GM19351 (cell line): ENCODE measurements around the gene DNM1.
"Not testable (repeated sequence)": the region's sequence is repeated elsewhere in the genome, so short reads cannot be mapped to it uniquely, and the experiment has no call there.

Source experiments
- ATAC-seq: cut with Tn5 transposase; IDR thresholded peaks from one replicate; pipeline ENCODE4 v1.9.1; 2021; ENCODE audit warnings: mild to moderate bottlenecking, moderate library complexity; ENCODE audit not compliant: unreplicated experiment

The DNM1 gene

GRCh38 chr9:128274245-128274644, 71.1 kb downstream of the DNM1 start:
- ATAC-seq, result no peak

GRCh38 chr9:128275198-128276007, 72.2 kb downstream of the DNM1 start, which contains the start of gene GOLGA2:
Gene GOLGA2 (minus strand): TSS chr9:128276007. CDS start chr9:128275976, 31 bp downstream.
- peak; percentile 49 for ATAC-seq

DNA sequence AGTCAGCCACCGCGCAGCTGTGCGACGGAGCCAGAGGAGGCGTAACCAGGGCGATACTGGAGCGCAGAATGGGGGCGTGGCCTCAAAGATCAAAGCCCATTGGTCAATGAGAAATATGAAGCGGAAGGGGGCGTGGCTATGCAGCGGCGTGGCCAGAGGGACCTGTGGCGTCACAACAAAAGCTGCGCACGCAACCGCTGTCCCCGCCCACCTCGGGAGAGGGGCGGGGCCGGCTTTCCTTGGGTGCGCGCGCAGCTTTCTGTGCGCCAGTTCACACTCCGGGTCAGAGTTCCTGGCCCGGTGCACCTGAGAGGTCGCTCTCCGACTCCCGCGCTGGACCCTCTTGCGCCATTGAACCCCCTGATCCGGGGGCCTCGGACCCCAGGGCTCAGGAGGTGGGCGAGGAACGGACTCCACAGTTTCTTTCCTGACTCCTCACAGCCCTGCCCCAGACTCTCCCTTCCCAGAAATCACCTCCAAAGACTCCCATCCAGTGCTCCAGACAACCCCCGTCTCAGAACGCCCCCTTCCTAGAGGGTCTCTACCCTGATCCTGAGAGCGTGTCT, 72.9 kb downstream of the DNM1 start, which contains the start of gene SWI5:
SWI5 (plus strand) TSS at position 269 of the 566 bp plus-strand sequence.
- ATAC-seq, result peak; percentile 92

GRCh38 chr9:128276574-128277270, 73.5 kb downstream of the DNM1 start:
- ATAC-seq, result no peak

DNA sequence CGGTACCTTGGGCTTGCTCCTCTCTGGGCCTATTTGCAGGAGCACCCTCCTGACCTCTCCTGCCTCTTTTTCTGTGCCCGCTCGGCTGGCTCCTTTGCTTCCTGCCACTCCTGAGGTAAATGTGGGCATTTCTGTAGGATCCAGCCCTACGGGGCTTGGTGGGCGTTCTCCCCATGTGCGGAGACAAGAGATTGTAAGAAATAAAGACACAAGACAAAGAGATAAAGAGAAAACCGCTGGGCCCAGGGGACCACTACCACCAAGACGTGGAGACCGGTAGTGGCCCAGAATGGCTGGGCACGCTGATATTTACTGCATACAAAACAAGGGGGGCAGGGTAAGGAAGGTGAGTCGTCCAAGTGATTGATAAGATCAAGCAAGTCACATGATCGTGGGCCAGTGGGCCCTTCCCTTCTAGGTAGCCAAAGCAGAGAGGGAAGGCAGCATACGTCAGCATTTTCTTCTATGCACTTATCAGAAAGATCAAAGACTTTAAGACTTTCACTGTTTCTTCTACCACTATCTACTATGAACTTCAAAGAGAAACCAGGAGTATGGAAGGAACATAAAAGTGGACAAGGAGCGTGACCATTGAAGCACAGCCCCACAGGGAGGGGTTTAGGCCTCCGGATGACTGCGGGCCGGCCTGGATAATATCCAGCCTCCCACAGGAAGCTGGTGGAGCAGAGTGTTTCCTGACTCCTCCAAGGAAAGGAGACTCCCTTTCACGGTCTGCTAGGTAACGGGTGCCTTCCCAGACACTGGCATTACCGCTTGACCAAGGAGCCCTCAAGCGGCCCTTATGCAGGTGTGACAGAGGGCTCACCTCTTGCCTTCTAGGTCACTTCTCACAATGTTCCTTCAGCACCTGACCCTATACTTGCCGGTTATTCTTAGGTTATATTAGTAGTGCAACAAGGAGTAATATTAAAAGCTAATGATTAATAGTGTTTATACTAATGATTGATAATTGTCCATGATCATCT, 76.2 kb downstream of the DNM1 start:
- ATAC-seq, result not testable (repeated sequence)

GRCh38 chr9:128280084-128280622, 77.0 kb downstream of the DNM1 start:
- ATAC-seq, result no peak

GRCh38 chr9:128282500-128282899, 79.3 kb downstream of the DNM1 start:
- no peak for ATAC-seq

- ATAC-seq, result no peak
These were observed 82.0 kb downstream of the DNM1 start for GRCh38 chr9:128285033-128285784.

GRCh38 chr9:128286440-128286839, 83.3 kb downstream of the DNM1 start:
- ATAC-seq, result no peak

DNA sequence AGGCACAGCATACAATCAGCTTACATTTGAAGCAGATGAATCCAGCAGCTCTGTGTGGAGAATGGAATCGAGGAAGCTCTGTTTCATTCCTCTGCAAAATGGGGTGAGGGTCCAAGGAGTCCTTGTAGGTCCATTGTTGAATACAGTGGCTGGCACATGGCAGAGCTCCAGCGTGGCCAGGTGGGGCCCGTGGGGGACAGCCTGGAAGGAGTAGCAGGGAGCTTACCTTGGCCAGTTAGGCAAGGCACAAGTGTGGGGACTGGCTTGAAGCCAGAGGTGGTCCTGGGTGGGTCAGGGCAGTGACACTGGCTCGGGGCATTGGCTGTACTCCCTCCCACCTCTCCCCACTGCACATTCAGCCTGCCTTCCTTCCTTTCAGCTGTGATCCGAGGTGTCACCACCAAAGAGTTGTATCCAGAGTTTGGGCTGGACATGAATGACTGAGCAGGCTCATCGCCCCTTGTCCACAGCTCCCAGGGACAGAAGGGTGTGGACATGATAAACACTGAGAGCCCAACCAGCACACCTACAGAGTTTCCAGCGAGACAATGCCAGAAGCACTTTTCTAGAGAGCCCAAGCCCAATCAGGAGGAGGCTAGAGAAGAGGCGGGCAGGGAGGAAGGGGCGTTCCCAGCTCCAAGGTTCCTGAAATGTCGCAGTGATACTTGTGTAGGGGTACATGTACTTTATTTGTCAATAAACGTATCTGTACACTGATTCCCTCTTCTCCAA, 85.3 kb downstream of the DNM1 start:
- no peak for ATAC-seq

DNA sequence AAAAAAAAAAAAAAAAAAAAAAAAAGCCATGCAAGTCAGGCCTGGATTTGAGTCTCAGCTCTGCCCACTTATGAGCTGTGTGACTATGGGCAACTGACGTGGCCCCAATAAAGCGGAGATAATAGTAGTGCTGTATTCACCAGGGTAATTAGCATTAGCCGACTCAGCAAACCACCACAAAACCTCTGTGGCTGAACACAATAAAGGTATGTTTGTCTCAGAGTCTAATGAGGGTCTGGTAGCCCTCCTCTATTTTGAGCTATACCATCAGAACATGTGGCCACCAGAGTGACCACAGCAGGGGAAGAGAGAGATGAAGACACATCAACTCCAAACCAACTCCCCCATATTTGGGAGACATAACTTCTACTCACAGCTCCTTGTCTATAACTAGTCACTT, 88.8 kb downstream of the DNM1 start:
- ATAC-seq, result no peak

DNA sequence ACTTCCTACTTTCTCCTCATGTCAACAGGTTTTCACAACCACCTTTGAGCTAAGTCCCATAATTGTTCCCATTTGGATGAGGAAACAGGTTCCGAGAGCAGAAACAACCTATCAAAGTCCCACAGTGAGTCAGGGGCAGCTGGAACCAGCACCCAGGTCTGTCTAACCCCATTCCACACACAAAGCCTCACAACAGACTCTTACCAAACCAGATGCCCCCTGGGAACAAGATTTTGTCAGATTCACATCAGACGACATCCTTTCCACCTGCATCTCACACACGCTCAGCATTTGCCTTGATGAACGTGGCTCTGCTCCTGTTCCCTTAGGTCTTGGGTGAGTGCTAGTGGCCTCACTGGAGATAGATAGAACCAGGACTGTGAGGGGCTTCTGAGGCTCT, 89.9 kb downstream of the DNM1 start:
- no peak for ATAC-seq

GRCh38 chr9:128294142-128294541, 91.0 kb downstream of the DNM1 start:
- no peak for ATAC-seq

DNA sequence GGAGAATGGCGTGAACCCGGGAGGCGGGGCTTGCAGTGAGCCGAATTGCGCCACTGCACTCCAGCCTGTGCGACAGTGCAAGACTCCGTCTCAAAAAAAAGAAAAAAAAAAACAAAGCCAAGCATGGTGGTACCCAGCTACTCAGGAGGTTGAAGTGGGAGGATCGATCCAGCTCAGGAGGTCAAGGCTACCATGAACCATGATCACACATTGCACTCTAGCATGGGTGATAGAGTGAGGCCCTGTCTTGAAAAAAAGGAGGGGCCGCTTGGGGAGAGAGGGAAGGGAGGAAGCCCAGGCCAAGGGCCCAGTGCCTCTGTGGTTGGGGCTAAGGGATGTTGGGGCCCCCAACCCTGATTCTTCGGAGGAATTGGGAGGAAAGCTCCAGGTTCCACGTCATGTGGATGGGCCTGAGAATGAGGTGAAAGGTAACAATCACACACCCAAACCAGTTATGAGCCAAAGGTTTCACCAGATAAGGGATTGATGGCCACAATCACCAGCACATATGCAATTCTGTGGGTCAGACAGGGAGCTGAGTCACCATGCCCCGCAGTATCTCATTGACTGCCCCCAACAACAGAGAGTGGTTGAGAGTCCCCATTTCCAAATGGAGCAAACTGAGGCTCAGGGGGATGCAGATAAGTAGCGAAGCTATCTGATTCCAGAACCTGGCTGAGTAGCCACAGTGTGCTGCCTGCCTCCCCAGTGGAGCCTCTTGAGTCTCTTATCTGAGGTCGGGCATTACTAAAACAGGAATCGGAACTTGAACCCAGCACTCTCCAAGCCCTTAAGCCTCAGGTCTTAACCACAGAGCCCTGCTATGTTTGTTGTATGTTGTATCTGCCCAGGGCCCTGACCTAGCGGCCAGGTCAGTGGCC, 93.4 kb downstream of the DNM1 start:
- ATAC-seq, result no peak

DNA sequence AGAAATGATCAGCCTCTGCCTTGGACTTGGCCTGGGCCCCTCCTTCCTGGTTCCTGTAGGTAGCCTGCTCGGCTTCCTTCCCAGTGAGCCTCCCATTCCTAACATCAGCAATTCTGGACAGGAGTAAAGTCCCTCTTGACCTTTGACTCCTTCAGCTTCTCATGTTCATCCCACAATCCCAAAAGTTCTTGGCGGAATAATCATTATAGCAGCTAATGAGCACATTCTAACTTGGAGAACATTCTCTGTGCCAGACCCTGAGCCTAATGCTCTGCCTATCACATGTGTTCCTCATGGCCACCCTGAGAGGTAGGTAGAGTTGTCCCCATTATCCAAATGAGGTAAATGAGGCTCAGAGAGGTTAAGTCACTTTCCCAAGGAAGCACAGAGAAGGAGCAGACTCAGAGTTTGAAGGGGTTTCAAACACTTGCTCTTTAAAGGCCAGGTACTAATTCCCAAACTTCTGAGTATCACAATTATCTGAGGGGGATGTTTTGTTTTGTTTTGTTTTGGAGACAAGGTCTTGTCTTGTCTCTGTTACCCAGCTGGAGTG, 94.1 kb downstream of the DNM1 start:
- ATAC-seq, result no peak

DNA sequence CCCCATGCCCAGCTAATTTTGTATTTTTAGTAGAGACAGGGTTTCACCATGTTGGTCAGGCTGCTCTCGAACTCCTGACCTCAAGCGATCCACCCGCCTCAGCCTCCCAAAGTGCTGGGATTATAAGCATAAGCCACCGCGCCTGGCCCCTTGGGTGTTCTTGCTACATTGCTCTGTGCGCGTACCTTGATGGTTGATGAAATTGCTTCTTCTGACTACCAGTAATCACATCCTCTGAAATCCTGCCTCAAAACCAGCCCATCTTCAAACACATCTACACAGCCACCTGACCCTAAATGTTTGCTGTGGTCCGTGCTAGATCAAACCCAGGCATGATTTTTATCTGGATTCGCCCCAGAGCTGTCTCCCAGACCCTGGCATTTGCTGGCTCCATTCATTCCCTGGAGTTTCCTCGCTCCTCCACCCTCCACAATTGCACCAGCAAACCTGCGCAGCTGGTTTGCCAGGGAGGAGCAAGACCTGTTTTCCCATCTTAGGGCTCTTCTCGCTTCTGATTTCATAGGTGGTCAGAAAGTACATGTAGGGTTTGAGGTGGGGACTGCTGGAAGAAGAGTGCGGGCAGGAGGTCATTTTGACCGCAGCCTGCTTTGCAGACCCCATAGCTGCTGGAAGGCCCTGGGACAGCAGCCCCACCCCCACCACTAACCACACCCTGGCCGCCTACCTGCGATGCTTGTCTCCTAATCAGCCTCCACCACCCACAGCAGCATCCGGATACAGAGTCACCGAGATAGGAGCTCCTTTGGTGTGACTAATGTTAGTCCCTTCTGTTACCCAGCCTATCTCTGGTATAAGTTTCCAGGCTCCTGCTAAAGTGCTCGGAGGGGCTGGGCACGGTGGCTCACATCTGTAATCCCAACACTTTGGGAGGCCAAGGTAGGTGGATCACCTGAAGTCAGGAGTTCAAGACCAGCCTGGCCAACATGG, 95.6 kb downstream of the DNM1 start:
- no peak for ATAC-seq
